ENCODE results near the gene KRTAP10-10.

KRTAP10-10 gene

DNA sequence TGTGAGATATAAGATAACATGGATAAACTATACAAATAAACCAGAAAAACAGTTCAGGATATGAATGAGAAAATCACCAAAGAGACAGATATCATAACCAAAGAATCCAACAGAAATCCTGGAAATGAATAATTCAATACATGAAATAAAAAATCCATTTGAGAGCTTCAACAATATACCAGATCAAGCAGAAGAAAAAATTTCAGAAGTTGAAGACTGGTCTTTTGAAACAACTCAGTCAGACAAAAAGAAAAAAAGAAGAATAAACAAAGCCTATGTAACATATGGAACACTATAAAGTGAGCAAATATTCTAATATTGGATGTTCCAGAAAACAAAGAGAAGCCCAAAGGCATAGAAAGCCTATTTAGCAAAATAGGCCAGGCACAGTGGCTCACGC is 34.8 kb downstream of the KRTAP10-10 start:
- TF ChIP-seq, protein P1, sequence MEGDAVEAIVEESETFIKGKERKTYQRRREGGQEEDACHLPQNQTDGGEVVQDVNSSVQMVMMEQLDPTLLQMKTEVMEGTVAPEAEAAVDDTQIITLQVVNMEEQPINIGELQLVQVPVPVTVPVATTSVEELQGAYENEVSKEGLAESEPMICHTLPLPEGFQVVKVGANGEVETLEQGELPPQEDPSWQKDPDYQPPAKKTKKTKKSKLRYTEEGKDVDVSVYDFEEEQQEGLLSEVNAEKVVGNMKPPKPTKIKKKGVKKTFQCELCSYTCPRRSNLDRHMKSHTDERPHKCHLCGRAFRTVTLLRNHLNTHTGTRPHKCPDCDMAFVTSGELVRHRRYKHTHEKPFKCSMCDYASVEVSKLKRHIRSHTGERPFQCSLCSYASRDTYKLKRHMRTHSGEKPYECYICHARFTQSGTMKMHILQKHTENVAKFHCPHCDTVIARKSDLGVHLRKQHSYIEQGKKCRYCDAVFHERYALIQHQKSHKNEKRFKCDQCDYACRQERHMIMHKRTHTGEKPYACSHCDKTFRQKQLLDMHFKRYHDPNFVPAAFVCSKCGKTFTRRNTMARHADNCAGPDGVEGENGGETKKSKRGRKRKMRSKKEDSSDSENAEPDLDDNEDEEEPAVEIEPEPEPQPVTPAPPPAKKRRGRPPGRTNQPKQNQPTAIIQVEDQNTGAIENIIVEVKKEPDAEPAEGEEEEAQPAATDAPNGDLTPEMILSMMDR (IDR thresholded peaks at IDR 0.05; ENCODE audit: poor library complexity, severe bottlenecking) = no peak
- H3K27me3 ChIP-seq (ENCODE audit: insufficient read depth, poor library complexity, severe bottlenecking) = peaks cover 11% of the 10 kb centered on the region
- H3K27ac ChIP-seq (ENCODE audit: poor library complexity, severe bottlenecking) = no peak overlapping the region
- no peaks in the 10 kb centered on the region for H3K4me1 ChIP-seq (ENCODE audit: insufficient read depth, poor library complexity, severe bottlenecking)
- no peaks in the 10 kb centered on the region for H3K36me3 ChIP-seq (ENCODE audit: low read depth)
- no peak overlapping the region for H3K4me3 ChIP-seq (ENCODE audit: severe bottlenecking)
- peaks cover 2% of the 10 kb centered on the region for H3K9me3 ChIP-seq (ENCODE audit: severe bottlenecking)
- no peak for ATAC-seq (ENCODE audit: low read depth)
- no peak for DNase-seq (ENCODE audit: low spot score)

DNA sequence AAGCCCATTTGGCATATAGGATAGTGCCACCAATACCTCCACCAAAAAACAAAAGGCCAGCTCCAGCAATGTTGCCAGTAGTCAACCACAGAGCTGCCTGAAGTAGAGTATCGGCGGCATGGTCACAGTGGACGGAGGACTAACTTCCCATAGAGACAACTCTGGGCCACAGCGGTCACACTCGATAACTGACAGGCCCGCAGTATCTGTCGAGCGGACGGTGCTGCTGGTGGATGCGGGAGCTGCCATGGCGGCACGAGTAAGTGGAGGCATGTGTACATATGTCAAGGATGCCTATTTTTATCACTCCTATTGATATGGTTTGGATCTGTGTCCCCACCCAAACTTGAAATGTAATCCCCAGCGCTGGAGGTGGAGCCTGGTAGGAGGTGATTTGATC is 40.7 kb downstream of the KRTAP10-10 start:
- Histone ChIP-seq H3K4me1 (ENCODE audit: insufficient read depth, poor library complexity, severe bottlenecking) (no peaks in the 10 kb centered on the region), H3K27ac (ENCODE audit: poor library complexity, severe bottlenecking) (no peak overlapping the region), H3K4me3 (ENCODE audit: severe bottlenecking) (no peak overlapping the region), H3K27me3 (ENCODE audit: insufficient read depth, poor library complexity, severe bottlenecking) (peaks cover 37% of the 10 kb centered on the region), H3K9me3 (ENCODE audit: severe bottlenecking) (no peaks in the 10 kb centered on the region), H3K36me3 (ENCODE audit: low read depth) (no peaks in the 10 kb centered on the region)
- TF ChIP-seq, protein P1 (IDR thresholded peaks at IDR 0.05; ENCODE audit: poor library complexity, severe bottlenecking) = no peak
- DNase-seq (ENCODE audit: low spot score) = no peak
- no peak for ATAC-seq (ENCODE audit: low read depth)

DNA sequence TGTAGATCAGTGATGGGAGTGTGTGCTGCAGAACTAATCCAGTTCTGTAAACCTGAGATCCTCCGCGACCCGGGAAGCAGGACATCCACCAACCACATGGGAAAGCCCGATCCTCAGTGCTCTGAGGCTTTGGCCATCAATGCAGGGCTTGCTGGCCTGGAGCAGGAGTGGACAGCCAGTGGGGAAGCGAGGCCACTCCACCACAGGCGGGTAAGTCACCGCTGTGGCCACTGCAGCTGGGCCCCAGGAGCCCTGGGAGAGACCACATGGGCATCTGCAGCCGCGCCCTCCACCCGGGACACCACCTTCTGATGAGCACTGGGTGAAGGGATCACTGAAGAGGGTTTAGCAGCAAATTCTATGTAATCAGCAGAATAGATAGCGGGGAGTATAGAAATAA is 44.0 kb downstream of the KRTAP10-10 start:
- peaks cover 32% of the 10 kb centered on the region for H3K27me3 ChIP-seq (ENCODE audit: insufficient read depth, poor library complexity, severe bottlenecking)
- TF ChIP-seq, protein P1 (IDR thresholded peaks at IDR 0.05; ENCODE audit: poor library complexity, severe bottlenecking) = no peak
- no peak for ATAC-seq (ENCODE audit: low read depth)

DNA sequence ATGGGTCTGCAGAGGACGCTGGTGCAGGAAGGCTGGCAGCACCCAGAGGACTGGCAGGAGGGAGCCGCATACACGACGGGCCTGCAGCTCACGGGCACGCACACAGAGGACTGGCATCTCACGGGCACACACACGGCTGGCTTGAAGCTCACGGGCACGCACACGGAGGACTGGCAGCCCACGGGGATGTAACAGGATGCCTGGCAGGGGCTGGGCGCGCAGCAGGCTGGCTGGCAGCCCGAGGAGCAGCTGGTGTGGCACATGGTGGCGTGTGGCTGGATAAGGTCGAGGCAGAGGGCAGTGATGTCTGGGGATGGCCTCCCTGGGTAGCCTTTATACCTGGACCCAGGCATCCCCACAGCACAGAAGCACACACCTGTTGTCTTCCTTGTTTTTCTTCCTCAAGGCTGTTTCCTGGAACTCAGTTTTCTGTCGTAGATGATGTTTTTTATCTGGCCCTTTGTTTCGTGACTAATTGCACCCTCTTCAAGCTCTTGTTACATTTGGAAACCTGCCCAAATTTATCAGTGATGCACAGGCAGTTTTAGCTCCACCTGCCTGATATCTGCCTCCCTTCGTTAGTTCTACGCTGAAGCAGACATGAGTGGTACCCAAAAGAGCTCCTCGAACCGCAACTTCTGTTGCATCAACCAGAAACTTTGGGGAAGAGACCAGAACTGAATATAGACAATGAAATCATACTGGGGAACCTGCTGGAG is 44.9 kb downstream of the KRTAP10-10 start, which contains the start of gene KRTAP12-1:
Gene KRTAP12-1, minus strand, starts transcription at position 303 of the 719 bp plus-strand sequence. Its CDS starts 40 bp downstream, at position 263.
- no peaks in the 10 kb centered on the region for H3K36me3 ChIP-seq (ENCODE audit: low read depth)
- H3K27ac ChIP-seq (ENCODE audit: poor library complexity, severe bottlenecking) = no peak within 1 kb of the TSS
- H3K4me3 ChIP-seq (ENCODE audit: severe bottlenecking) = no peak within 1 kb of the TSS
- H3K4me1 ChIP-seq (ENCODE audit: insufficient read depth, poor library complexity, severe bottlenecking) = no peaks in the 10 kb centered on the region
- H3K9me3 ChIP-seq (ENCODE audit: severe bottlenecking) = no peaks in the 10 kb centered on the region
- TF ChIP-seq, protein P1 (IDR thresholded peaks at IDR 0.05; ENCODE audit: poor library complexity, severe bottlenecking) = no peak
- no peak for ATAC-seq (ENCODE audit: low read depth)
- H3K27me3 ChIP-seq (ENCODE audit: insufficient read depth, poor library complexity, severe bottlenecking) = peaks cover 26% of the 10 kb centered on the region
- DNase-seq (ENCODE audit: low spot score) = no peak

More for the DNA sequence above, 44.0 kb downstream of the KRTAP10-10 start:
- Histone ChIP-seq H3K4me3 (ENCODE audit: severe bottlenecking) (no peak overlapping the region), H3K4me1 (ENCODE audit: insufficient read depth, poor library complexity, severe bottlenecking) (no peaks in the 10 kb centered on the region), H3K27ac (ENCODE audit: poor library complexity, severe bottlenecking) (no peak overlapping the region), H3K9me3 (ENCODE audit: severe bottlenecking) (no peaks in the 10 kb centered on the region), H3K36me3 (ENCODE audit: low read depth) (no peaks in the 10 kb centered on the region)
- no peak for DNase-seq (ENCODE audit: low spot score)

DNA sequence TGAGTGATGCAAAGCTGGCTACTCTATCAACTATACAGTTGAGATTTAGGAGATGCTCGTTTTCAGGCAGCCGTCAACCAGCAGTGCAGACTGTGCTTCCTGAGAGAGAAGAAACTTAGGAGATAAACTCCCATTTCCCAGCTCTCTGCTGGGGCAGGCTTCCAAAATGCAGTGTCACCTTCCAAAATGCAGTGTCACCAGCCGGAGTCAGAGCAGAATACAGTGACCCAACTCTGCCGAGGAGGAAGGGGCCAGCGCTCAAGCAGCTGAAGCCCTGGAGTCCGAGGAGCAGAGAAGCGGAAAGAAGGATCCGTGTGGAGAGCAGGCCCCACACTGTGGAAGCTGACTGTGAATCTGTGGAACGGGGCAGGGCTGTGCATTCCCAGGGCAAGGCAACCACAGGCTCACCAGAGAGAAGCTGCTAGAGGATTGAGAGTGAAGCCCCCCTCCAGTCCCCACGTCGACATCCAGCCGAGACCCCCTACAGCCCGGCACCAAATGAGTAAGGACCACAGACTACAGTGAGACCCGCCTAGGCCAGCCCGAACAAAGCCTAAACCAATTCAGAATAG is 45.5 kb downstream of the KRTAP10-10 start:
- no peaks in the 10 kb centered on the region for H3K9me3 ChIP-seq (ENCODE audit: severe bottlenecking)
- ATAC-seq (ENCODE audit: low read depth) = no peak
- H3K4me3 ChIP-seq (ENCODE audit: severe bottlenecking) = no peak overlapping the region
- H3K27ac ChIP-seq (ENCODE audit: poor library complexity, severe bottlenecking) = no peak overlapping the region
- H3K4me1 ChIP-seq (ENCODE audit: insufficient read depth, poor library complexity, severe bottlenecking) = no peaks in the 10 kb centered on the region
- no peak for DNase-seq (ENCODE audit: low spot score)
- peaks cover 28% of the 10 kb centered on the region for H3K27me3 ChIP-seq (ENCODE audit: insufficient read depth, poor library complexity, severe bottlenecking)
- no peaks in the 10 kb centered on the region for H3K36me3 ChIP-seq (ENCODE audit: low read depth)
- TF ChIP-seq, protein P1 (IDR thresholded peaks at IDR 0.05; ENCODE audit: poor library complexity, severe bottlenecking) = no peak

Measured in RWPE2 (cell line).